ENCODE measurements around the gene WTAP.
A peak's percentile ranks its signal among the peaks of the same experiment; 100 is the strongest.
"Not testable (repeated sequence)": the region's sequence is repeated elsewhere in the genome, so short reads cannot be mapped to it uniquely, and the experiment has no call there.

Gene WTAP

DNA sequence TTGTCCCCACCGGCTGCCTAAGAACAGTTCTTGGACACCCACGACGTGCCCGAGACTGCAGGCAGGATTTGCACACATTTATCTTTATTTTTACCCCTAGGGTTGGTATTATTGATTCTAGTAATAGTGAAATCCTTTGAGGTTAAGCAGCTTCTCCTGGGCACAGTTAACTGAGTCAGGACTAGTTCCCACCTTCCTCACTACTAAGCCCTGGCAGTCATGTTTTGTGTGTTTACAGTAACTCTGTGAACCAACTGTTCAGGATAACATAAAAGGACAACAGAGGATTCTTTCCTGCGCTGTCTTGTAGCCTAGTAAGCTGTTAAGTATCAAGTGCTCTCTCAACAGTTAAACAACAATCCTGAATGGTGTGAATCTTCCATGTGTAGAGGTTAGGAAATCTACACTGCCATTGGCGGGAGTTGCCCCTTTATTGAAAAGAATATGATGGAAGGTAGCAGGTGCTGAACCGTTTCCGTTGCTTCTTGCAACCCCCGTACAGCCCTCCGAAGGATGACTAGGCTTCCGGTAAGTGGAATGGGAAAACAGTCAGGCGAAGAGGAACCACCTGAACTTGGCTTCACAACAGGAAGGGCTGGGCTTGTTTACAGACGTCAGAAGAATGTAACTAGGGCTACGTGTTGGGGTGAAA, 33.3 kb upstream of the WTAP start:
- DNase-seq (ENCODE audit: low spot score) = peak; percentile 51

DNA sequence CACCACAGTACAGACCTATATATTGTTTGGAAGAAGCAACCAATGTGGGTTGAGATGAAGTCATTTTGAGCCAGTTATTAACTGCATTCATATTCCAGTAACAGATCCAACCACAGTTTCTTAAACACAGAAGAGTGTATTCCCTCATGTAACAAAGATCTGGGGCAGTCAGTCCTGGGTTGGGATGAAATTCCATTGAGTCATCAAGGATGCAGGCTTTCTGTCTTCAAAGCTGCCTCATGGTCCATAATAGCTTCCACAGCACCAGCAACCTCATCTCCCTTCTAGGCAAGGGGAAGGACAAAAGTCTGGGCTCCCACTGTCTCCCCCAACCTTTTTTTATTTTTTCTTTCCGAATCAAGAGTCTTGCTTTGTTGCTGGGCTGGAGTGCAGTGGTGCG, 31.3 kb upstream of the WTAP start:
- no peak for DNase-seq (ENCODE audit: low spot score)

DNA sequence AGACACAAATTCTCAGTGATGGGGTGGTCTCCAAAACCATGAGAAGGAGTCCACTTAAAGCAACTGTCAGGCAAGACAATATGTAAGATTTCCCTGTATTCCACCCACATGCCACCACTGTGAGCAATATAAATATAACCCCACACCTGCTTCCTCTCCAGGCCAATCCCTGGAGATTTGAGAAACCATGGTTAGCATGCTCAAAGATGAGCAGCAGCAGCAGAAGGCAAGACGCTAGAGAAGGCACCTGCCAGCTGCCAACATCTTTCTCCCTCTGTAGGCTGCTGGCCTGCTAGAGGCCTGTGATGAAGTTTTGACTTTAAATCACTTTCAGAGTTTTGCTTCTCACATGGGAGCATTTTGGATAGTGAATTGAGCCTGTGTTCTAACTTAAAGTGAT, 26.3 kb upstream of the WTAP start:
- no peak for DNase-seq (ENCODE audit: low spot score)

DNA sequence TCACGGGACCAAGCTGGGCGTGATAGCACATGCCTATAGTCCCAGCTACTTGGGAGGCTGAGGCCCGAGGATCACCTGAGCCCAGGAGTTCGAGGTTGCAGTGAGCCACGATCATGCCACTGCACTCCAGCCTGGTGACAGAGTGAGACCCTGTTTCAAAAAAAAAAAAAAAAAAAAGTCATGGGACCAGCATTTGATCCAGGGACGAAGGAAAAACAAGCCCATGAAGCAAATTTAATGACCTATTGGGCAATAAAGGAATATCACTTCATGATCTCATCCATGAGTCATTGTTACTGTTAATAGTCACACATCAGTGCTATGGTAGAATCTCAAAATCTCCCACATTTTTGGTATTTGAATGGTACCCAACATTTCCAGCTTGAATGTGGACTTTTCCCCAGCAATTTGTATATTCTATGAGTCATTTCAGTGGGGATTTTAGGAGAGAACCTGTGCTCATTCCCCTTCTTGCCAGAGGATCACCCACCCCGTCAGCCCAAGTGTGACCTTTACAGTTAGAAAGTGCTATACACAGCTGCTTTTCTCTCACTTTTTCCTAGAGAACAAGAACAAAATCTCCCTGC, 25.8 kb upstream of the WTAP start:
- no peak for DNase-seq (ENCODE audit: low spot score)

DNA sequence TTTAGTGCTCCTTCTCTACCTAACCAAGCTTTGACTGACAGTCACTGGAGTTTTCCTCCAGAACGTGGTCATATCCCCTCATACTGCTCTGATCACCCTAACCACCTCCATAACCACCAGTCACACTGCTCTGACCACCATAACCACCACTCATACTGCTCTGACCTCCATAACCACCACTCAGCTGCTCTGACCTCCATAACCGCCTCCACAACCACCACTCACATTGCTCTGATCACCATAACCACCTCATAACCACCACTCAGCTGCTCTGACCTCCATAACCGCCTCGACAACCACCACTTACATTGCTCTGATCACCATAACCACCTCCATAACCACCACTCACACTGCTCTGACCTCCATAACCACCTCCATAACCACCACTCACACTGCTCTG, 16.7 kb upstream of the WTAP start:
- DNase-seq (ENCODE audit: low spot score) = not testable (repeated sequence)

DNA sequence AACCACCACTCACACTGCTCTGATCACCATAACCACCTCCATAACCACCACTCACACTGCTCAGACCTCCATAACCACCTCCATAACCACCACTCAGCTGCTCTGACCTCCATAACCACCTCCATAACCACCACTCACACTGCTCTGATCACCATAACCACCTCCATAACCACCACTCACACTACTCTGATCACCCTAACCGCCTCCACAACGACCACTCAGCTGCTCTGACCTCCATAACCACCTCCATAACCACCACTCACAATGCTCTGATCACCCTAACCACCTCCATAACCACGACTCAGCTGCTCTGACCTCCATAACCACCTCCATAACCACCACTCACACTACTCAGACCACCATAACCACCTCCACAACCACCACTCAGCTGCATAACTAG, 14.9 kb upstream of the WTAP start:
- DNase-seq (ENCODE audit: low spot score) = not testable (repeated sequence)

DNA sequence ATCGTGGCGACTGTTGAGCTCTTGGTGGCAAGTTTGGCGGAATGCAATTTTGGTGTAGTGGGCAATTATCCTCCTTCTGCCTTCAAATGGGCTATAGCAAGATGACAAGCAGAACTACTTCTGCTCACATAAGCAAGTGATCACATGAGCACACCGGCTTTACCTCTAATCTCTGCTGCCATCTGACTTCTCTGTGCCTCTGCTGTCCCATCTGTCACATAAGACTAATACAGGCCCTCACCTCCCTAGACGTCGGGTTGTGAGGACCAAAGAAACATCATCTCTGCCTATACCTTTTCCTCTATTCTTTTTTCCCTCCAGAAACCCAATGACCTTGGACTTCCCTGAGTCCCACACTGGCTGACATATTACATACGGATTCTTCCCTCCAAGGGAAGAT, 13.3 kb upstream of the WTAP start:
- DNase-seq (ENCODE audit: low spot score) = no peak

DNA sequence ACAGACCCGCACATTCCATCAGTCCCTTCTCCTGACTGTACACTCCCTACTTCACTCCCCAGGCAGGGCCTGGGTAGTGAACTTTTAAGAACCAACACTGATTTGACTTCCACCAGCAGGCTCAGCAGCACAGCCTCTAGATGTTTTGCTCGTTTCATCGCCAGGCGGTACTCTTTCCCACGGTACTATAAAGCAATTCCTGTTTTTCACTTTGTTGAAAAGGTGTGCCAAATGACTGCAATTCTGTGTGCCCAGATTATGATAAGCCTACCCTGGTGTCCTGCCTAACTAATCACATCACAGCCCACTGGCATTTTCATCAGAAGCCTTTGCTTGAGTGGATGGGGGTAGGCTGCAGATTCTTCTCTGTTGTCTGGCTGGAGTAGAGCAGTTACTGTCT, 12.9 kb upstream of the WTAP start:
- no peak for DNase-seq (ENCODE audit: low spot score)

DNA sequence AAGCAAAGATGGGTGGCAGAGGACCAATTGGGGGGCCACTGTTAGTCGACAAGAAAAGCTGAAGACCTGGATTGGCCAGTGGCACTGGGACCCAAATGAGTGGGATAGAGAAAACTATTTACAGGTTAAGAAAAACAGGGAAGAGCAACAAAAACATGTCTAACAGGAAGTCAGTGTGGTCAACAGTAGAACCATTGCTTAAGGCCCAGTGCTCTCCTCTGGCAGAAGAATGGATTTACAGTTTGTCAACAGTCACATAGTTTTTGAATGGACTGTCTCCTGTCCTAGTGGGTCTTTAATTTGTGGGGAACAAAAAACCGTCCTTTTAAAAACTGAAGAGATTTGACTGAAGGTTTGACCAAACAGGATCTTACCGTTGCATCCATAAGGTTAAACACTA, 12.1 kb upstream of the WTAP start:
- DNase-seq (ENCODE audit: low spot score) = no peak

DNA sequence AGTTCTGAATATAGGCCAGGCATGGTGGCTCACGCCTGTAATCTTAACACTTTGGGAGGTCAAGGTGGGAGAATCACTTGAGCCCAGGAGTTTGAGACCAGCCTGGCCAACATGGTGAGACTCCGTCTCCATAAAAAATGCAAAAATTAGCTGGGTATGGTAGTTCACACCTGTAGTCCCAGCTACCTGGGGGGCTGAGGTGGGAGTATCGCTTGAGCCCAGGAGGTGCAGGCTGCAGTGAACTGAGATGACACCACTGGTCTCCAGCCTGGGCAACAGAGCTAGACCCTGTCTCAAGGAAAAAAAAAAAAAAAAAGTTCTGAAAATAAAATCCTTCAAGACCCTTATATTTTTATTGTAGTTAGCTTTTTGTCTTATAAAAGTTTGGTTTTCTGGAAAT, 11.7 kb upstream of the WTAP start:
- DNase-seq (ENCODE audit: low spot score) = no peak

DNA sequence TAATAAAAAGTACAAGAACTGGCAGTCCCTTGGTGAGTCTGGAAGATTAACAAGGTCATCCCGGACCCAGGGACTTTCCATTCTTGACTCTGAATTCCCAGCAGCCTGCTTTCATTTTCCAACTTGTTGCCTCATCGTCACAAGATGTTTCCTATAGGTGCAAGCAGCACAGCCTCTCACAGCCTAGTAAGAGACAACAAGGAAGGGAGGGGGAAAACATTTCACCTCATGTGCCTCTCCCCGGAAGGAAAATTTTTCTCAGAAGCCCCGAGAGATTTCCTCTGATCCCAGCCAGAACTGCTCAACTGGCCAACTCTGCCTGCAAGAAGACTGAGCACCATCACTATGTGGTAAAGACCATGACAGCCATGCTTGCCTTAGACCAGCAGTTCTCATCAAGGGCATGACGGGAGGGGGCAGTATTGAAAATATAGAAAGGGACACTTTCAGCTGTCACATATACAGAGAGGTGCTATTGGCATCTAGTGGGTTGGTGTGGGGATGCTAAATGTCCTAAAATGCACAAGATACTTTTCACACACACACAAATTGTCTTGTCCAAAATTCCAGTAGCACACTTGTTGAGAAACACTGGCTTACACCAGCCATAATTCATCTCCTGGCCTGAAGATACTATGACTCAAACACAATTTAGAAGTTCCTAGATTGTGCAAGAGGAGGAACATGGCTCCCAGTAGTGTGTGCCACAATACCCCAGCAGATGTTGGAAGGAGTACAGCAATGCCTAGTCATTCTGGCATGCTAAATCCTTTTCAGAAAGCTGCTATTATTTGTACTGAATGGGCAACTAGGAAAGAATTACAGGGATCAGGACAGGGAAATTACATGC, 10.8 kb upstream of the WTAP start:
- DNase-seq (ENCODE audit: low spot score) = no peak

DNA sequence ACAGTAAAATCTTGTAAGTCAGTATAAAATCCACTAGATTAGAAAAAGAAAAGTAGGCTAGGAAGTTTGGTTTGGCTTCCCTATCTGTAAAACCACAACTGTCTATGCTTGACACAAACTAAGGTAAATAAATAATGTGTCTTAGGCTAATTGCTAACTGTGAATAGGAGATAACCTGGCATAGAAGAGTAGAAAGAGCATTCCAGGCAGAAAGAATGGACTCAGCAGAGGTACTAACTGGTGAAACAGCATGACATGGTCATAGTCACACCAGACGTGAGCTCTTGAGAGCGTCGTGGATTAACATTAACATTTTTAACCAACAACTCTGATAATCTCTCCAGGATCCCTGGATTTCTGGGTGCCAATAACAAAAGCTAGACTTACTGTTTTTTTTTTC, 8.7 kb upstream of the WTAP start:
- no peak for DNase-seq (ENCODE audit: low spot score)

DNA sequence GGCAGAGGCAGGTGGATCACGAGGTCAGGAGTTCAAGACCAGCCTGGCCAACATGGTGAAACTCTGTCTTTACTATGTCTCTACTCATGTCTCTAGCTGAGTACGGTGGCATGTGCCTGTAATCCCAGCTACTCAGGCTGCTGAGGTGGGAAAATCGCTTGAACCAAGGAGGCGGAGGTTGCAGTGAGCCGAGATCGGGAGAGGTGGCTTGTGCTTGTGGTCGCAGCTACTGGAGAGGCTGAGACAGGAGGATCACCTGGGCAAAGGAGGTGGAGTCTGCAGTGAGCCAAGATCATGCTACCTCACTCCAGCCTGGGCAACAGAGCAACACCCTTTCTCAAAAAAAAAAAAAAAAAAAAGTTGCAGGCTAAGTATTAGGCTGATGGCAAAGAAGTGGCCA, 8.0 kb upstream of the WTAP start:
- DNase-seq (ENCODE audit: low spot score) = no peak

DNA sequence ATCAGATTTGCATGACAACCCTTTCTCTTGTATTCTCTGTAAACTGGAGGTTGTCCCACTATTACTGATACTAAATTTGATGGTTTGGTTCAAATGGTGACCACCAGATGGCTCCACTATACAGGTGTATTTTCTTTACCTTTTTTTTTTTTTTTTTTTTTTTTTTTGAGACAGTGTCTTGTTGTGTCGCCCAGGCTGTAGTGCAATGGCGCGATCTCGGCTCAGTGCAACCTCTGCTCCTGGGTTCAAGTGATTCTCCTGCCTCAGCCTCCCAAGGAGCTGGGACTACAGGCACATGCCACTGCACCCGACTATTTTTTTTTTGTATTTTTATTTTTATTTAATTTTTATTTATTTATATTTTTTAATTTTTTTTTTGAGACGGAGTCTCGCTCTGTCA, 6.6 kb upstream of the WTAP start:
- no peak for DNase-seq (ENCODE audit: low spot score)

DNA sequence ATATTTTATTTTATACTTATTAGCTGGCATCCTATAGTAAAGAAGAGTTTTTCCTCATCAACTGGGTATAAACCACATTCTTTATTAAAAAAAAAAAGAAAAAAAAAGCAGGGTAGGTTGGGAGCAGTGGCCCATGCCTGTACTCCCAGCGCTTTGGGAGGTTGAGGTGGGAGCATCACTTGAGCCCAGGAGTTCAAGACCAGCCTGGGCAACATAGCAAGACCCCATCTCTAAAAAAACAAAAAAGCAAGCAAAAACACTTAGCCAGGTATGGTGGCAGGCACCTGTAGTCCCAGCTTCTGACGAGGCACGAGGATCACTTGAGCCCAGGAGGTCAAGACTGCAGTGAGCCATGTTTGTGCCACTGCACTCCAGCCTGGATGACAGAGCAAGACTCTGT, 5.3 kb upstream of the WTAP start:
- DNase-seq (ENCODE audit: low spot score) = not testable (repeated sequence)

DNA sequence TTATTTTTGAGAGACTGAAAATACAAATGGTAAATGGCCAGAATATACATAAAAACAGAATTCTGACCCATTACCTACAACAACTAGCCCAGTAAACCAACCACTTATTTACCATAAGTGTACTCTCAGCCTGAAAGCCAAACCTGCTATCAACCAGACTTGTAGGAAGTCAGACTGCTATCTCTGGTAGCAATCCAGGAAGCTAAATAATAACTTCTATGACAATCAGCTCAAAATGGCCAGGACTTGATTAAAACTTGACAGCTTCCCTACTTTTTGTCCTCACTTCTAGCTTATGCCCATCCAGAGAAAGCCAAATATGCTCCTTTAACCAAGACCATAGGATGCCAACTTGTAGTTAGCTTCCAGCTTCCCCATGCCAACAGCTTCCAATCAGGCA, 4.7 kb upstream of the WTAP start:
- no peak for DNase-seq (ENCODE audit: low spot score)

DNA sequence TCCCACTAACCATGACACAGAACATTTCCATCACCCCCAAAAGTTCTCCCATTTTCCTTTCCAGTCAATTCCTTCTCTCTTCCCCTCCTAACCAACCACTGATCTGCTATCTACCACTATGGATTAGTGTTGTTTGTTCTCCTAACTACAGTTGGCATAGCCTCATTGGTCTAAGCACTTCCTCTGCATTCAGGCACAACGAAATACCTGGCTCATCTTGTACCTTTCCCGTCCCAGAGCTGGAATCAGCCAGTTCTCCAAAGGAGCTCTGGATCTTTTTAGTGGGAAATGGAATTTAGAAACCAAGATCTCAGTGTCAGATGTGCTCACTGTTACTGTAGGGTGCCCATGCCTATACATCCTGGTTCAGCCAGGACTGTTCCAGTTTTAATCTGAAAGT, 4.0 kb upstream of the WTAP start:
- DNase-seq (ENCODE audit: low spot score) = no peak

DNA sequence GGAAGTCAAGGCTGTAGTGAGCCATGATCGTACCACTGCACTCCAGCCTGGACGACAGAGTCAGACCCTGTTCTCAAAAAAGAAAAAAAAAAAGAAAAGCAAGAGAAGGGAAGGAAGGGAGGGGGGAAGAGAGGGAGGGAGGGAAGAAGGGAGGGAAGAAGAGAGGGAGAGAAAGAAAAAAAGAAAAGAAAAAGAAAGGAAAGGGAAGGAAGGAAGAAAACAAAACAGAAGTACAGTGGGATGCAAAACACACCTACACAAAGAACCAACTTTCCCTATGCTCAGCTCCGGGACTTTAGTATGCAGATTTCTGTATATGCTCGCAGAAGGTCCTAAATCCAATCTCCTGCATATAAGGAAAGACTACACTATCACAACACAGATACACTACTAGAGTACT, 2.5 kb upstream of the WTAP start:
- no peak for DNase-seq (ENCODE audit: low spot score)

DNA sequence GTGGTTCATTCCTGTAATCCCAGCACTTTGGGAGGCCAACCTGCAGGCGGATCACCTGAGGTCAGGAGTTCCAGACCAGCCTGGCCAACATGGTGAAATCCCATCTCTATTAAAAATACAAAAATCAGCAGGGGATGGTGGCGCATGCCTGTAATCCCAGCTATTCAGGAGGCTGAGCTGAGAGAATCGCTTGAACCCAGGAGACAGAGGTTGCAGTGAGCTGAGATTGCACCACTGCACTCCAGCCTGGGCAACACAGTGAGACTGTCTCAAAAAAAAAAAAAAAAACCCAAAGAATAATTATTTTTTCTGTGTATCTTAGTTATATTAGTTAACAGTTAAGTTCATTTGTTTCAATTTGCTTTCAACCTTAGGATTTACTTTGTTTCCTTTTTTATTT, 2.1 kb upstream of the WTAP start:
- DNase-seq (ENCODE audit: low spot score) = not testable (repeated sequence)

DNA sequence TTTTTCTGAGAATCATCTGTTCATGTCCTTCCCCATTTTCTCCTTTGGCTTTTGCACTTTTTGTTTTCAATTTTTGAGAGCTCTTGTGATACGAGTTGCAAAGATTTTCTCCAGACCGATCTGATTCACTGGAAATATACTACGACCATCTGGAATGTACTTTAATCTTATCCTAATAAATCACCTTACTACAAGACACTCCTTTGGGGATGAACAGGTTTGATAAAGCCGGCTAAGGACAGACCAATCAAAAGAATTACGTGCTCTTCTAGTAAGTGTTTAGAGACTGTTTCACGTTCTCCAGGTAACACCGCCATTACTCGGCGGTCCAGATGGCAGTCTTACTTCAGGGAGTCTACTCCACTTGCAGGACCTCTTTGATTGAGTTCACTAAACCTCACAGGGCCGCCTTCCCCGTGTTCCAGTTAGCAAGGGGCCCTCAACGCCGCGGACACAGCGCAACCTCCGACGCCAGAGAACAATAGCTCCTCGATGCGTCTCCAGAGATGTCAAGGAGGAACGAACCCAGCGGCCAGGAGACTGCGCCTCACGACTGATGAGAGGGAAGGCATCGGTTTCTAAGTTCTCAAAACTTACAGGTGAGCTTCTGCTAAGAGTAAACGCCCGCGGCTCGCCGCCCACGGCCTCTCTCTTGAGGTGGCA, 920 bp upstream of the WTAP start:
- DNase-seq (ENCODE audit: low spot score) = peak; percentile 39

DNA sequence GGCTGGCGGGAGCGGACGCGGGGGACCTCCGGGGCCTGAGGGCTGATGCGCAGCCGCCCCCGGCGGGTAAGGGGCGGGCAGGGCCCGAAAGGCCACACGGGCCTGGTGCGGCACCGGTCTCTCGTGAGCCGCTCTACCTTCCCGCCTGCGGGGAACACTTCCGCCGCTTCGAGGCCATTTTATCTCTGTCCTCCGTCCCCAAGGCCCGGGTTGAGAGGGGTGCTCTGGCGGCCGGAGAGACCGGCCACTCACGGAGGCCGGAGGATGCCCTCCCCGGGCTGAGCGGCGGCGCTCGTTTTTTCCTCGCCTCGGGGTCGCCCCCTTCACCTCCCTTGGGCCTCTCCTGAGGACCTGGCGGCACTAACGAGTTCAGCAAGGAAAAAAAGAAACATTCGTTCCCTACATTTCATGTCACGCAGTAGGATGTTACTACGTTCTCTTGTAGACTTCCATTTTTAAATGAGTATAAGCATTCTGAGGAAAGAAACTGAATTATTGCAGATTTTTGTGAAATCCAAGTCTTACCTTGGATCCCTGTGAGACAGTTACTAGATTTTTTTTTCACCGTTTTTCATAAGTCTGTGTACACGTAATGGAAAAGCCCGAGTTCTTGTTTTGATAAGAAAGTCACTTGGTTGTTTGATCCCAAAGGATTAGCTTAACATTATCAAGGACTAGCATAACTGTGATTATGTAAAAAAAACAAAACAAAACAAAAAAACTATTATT, 575 bp downstream of the WTAP start:
- peak; percentile 64 for DNase-seq (ENCODE audit: low spot score)

DNA sequence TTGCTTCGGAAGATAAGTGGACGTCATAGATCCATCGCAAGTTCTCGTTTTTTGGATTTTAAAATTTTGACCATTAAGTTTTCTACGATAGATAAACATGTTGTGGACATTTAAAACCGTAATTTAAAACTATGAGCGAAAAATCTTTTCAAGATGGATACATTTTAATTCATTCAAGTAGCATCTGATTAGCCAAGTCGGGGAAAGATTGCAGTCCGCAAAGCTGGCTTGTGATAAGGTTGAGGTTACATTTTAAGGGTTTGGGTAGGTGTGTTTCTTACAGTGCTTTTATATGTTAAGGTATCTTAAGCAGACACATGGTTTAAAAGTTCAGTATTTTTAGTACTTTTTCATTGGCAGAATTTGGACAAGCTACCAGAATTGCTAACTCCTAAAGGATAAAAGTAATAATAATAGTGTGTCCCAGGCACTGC, 1.2 kb downstream of the WTAP start:
- DNase-seq (ENCODE audit: low spot score) = no peak

Measured in HuH-7 (cell line).